Right lobe of liver (tissue), 6 donors: ENCODE data around the gene ZBTB33. TPM values are rescaled to one million over a fixed set of nuclear protein-coding genes. Genes with fewer than 3 reads are reported as not detected.

Experiments
- ATAC-seq, 4 donors: fragments of 200-7000 bp; cut with Tn5 transposase; one replicate each; pipeline ENCODE4 v1.9.1; 2020; ENCODE audit warnings: mild to moderate bottlenecking in 4 of 4, moderate library complexity in 4 of 4
- DNase-seq, 3 donors: peaks; one replicate each; pipeline ENCODE4 v3.0.0-alpha.2; 2020
- H3K27ac ChIP-seq, 3 donors: fragments of 200-600 bp; one replicate each; pipeline ENCODE4 v1.8.0; 2022
- H3K27me3 ChIP-seq, 2 donors: fragments of 200-600 bp; one replicate each; pipeline ENCODE4 v1.8.0; 2022
- H3K36me3 ChIP-seq, 4 donors: fragments of 200-600 bp; sonication (generic) in 1 of 4; one replicate each; pipeline versions ENCODE4 v1.5.1 to v1.8.0; 2017 to 2022; ENCODE audit warnings: control low read depth in 1 of 4
- H3K4me1 ChIP-seq, 4 donors: fragments of 200-600 bp; sonication (generic) in 1 of 4; one replicate each; pipeline versions ENCODE4 v1.5.1 to v1.8.0; 2017 to 2022; ENCODE audit warnings: control low read depth in 1 of 4
- H3K4me3 ChIP-seq, 3 donors: fragments of 200-600 bp; one replicate each; pipeline ENCODE4 v1.8.0; 2022
- H3K9me3 ChIP-seq, 4 donors: fragments of 200-600 bp; sonication (generic) in 1 of 4; one replicate each; pipeline versions ENCODE4 v1.5.1 to v1.8.0; 2017 to 2022; ENCODE audit warnings: control low read depth in 1 of 4
- CTCF ChIP-seq, 4 donors: fragments of 200-600 bp in 3 of 4; fragments of 450-650 bp in 1 of 4; IDR thresholded peaks; one replicate each; pipeline versions ENCODE4 v1.5.1 to v1.8.0; 2016 to 2022; ENCODE audit warnings: antibody characterized with exemption in 4 of 4, mild to moderate bottlenecking in 2 of 4
- POLR2A ChIP-seq: fragments of 450-650 bp; IDR thresholded peaks from one replicate; pipeline ENCODE4 v1.6.1; 2017; ENCODE audit warnings: antibody characterized with exemption, mild to moderate bottlenecking
- whole genome bisulfite sequencing: methylation state at CpG from one replicate; pipeline ENCODE4 v1.1.6; 2018; ENCODE audit warnings: low coverage, low lambda C conversion rate; ENCODE audit not compliant: insufficient coverage; ENCODE audit errors: missing lambda C conversion rate; 5-methylcytosine and 5-hydroxymethylcytosine counted together
- intact Hi-C, 2 donors: fragments of 100-400 bp; cut with DNase I; formaldehyde crosslinking; loops; one replicate each; pipeline versions ENCODE4 v1.11.2 to v1.14.1; 2022
- total RNA-seq, 6 experiments: library from RNA; depleted of rRNA in 2 of 6; stranded (reverse); fragments of >200 nt in 2 of 6; fragmentation: NEBNext Ultra II Directional in 3 of 6; extraction: Animal tissue kit (Norgen Biotek cat#: 25700) in 3 of 6; gene quantifications; one replicate each; pipeline versions ENCODE4 v1.1.0 to v1.2.4, GENCODE V29; 2016 to 2023
- donor health status: DM: no; HTN: yes; CAD: no.
- donor health status: DM: no; HTN: no; CAD: no.
- donor health status: DM: no; HTN: no; CAD: no.
- donor health status: DM: no; HTN: yes; CAD: no.
- donor health status: DM: no; HTN: yes; CAD: no.

The ZBTB33 gene
- total RNA-seq, 6 experiments from 2014 or later: 9.9 to 21.0 (median 15.7) TPM

GRCh38 chrX:120286733-120287512 is 36.3 kb downstream of the ZBTB33 start:
- no peaks in the 10 kb centered on the region for H3K36me3 ChIP-seq
- no peak for ATAC-seq
- no peak for TF ChIP-seq CTCF (IDR thresholded peaks at IDR 0.05)
- no peak for TF ChIP-seq POLR2A

GRCh38 chrX:120287513-120288112 is 37.0 kb downstream of the ZBTB33 start:
- ATAC-seq (peak in 2 of 4 donors; percentile 67 to 70), DNase-seq (no peak)
- no peaks in the 10 kb centered on the region for H3K9me3 ChIP-seq
- no peak overlapping the region for H3K27ac ChIP-seq
- H3K4me1 ChIP-seq: no peaks in the 10 kb centered on the region
- H3K27me3 ChIP-seq: no peaks in the 10 kb centered on the region
- no peak for TF ChIP-seq POLR2A
- intact Hi-C loops: no loop called here
- WGBS: 40% methylated on average over 1 of the region's 3 CpGs
- no peaks in the 10 kb centered on the region for H3K36me3 ChIP-seq
- H3K4me3 ChIP-seq: no peak overlapping the region

More at GRCh38 chrX:120286733-120287512, 36.3 kb downstream of the ZBTB33 start:
- Histone ChIP-seq H3K27me3 (no peaks in the 10 kb centered on the region), H3K4me1 (no peaks in the 10 kb centered on the region), H3K9me3 (no peaks in the 10 kb centered on the region), H3K4me3 (no peak overlapping the region), H3K27ac (no peak overlapping the region)
- DNase-seq: no peak
- WGBS: 55% methylated on average over 3 of the region's 4 CpGs
- intact Hi-C loops: no loop called here

GRCh38 chrX:120290107-120290506 is 39.5 kb downstream of the ZBTB33 start:
- no peak for ATAC-seq
- intact Hi-C loops: no loop called here
- Histone ChIP-seq H3K36me3 (no peaks in the 10 kb centered on the region), H3K9me3 (no peaks in the 10 kb centered on the region), H3K27ac (no peak overlapping the region), H3K4me1 (no peaks in the 10 kb centered on the region), H3K4me3 (no peak overlapping the region), H3K27me3 (no peaks in the 10 kb centered on the region)
- TF ChIP-seq POLR2A (no peak), CTCF (IDR thresholded peaks at IDR 0.05) (no peak)
- no peak for DNase-seq

GRCh38 chrX:120291211-120291610 is 40.6 kb downstream of the ZBTB33 start:
- Histone ChIP-seq H3K27ac (no peak overlapping the region), H3K36me3 (no peaks in the 10 kb centered on the region), H3K4me3 (no peak overlapping the region), H3K9me3 (no peaks in the 10 kb centered on the region), H3K27me3 (no peaks in the 10 kb centered on the region), H3K4me1 (no peaks in the 10 kb centered on the region)
- intact Hi-C loops: no loop called here
- TF ChIP-seq POLR2A (no peak), CTCF (IDR thresholded peaks at IDR 0.05) (no peak)
- 58% methylated on average over 2 of the region's 6 CpGs for WGBS
- no peak for ATAC-seq
- no peak for DNase-seq

GRCh38 chrX:120293015-120293414 is 42.4 kb downstream of the ZBTB33 start:
- no peaks in the 10 kb centered on the region for H3K9me3 ChIP-seq
- ATAC-seq (no peak), DNase-seq (no peak)
- TF ChIP-seq CTCF (IDR thresholded peaks at IDR 0.05) (no peak), POLR2A (no peak)
- intact Hi-C loops: no loop called here
- no peak overlapping the region for H3K27ac ChIP-seq
- H3K36me3 ChIP-seq: no peaks in the 10 kb centered on the region
- H3K4me3 ChIP-seq: no peak overlapping the region
- H3K4me1 ChIP-seq: peaks cover 0 to 6% (median 2%) of the 10 kb centered on the region in 4 donors
- no peaks in the 10 kb centered on the region for H3K27me3 ChIP-seq
- WGBS: 56% methylated on average over 2 of the region's 2 CpGs
